Spleen (tissue), 11 donors: Measurements from ENCODE around the gene TPK1. TPM values are rescaled to one million over a fixed set of nuclear protein-coding genes. Genes with fewer than 3 reads are reported as not detected.

Experiments
- DNase-seq: peaks from one replicate; pipeline ENCODE4 v3.0.0-alpha.2; 2020
- H3K27ac ChIP-seq, 8 donors: fragments of 200-600 bp; sonication (generic) in 7 of 8; 1 replicate in 4 of 8; 2 replicates in 4 of 8; pipeline versions ENCODE4 v1.5.0 to v1.8.0; 2016 to 2021; ENCODE audit warnings: inconsistent platforms in 4 of 8, mild to moderate bottlenecking in 4 of 8, moderate library complexity in 1 of 8
- H3K27me3 ChIP-seq, 7 donors: fragments of 200-600 bp; sonication (generic) in 6 of 7; replicated peaks in 1 of 7; 1 replicate in 4 of 7; 2 replicates in 3 of 7; pipeline versions ENCODE4 v1.5.0 to v1.8.0; 2016 to 2021; ENCODE audit warnings: inconsistent platforms in 3 of 7, mild to moderate bottlenecking in 1 of 7
- H3K36me3 ChIP-seq, 6 donors: fragments of 200-600 bp; sonication (generic) in 5 of 6; 1 replicate in 4 of 6; 2 replicates in 2 of 6; pipeline versions ENCODE4 v1.5.0 to v1.8.0; 2016 to 2021; ENCODE audit warnings: inconsistent platforms in 2 of 6
- H3K4me1 ChIP-seq, 6 donors: fragments of 200-600 bp; sonication (generic) in 5 of 6; 1 replicate in 3 of 6; 2 replicates in 3 of 6; pipeline versions ENCODE4 v1.5.0 to v1.8.0; 2016 to 2021; ENCODE audit warnings: inconsistent platforms in 3 of 6
- H3K4me3 ChIP-seq, 8 donors: fragments of 200-600 bp; sonication (generic) in 7 of 8; 1 replicate in 4 of 8; 2 replicates in 4 of 8; pipeline versions ENCODE4 v1.5.0 to v1.8.0; 2016 to 2021; ENCODE audit warnings: inconsistent platforms in 4 of 8, mild to moderate bottlenecking in 4 of 8, moderate library complexity in 2 of 8
- H3K9me3 ChIP-seq, 8 donors: fragments of 200-600 bp; sonication (generic) in 7 of 8; 1 replicate in 4 of 8; 2 replicates in 4 of 8; pipeline versions ENCODE4 v1.5.0 to v1.8.0; 2016 to 2021; ENCODE audit warnings: inconsistent platforms in 4 of 8
- POLR2A ChIP-seq, 3 donors: fragments of 450-650 bp; IDR thresholded peaks; one replicate each; pipeline ENCODE4 v1.5.1; 2017; ENCODE audit warnings: antibody characterized with exemption in 3 of 3, mild to moderate bottlenecking in 1 of 3
- POLR2AphosphoS5 ChIP-seq, 3 donors: sonication (generic); formaldehyde crosslinking; IDR thresholded peaks; one replicate each; pipeline ENCODE4 v1.5.1; 2017; ENCODE audit warnings: antibody characterized with exemption in 3 of 3
- WGBS, 5 donors: extraction: QIAGEN DNeasy Blood & Tissue Kit in 3 of 5; methylation state at CpG; one replicate each; pipeline versions ENCODE4 v1.1.5 to v1.1.7; 2013 to 2018; 5-methylcytosine and 5-hydroxymethylcytosine counted together
- intact Hi-C: fragments of 100-400 bp; cut with DNase I; formaldehyde crosslinking; loops from one replicate; pipeline ENCODE4 v1.15.0; 2023; ENCODE audit warnings: low total_unique reads
- polyA plus RNA-seq, 3 donors: library from polyadenylated mRNA; stranded (reverse); fragments of 200-250 nt; gene quantifications; one replicate each; pipeline ENCODE4 v1.2.1, GENCODE V29; 2013
- total RNA-seq, 7 donors: library from RNA; depleted of rRNA in 3 of 7; stranded (reverse); fragments of >200 nt in 3 of 7; fragmentation: NEBNext Ultra II Directional in 4 of 7; extraction: Animal tissue kit (Norgen Biotek cat#: 25700) in 4 of 7; gene quantifications; one replicate each; pipeline versions ENCODE4 v1.1.0 to v1.2.1, GENCODE V29; 2016 to 2021
- TF ChIP-seq, protein P1 (sequence below), 11 experiments: fragments of 200-600 bp in 7 of 11; fragments of 450-650 bp in 4 of 11; sonication (generic) in 4 of 11; IDR thresholded peaks in 8 of 11; conservative IDR thresholded peaks in 3 of 11; 1 replicate in 7 of 11; 2 replicates in 4 of 11; pipeline versions ENCODE4 v1.4.0 to v1.8.0; 2016 to 2021; ENCODE audit warnings: antibody characterized with exemption in 11 of 11, inconsistent platforms in 4 of 11, mild to moderate bottlenecking in 1 of 11
- donor health status: healthy with polysubstance abuse.
- donor health status: DM: no; HTN: no; CAD: no; lungs with moderate emphysema.
- donor health status: DM: no; HTN: no; CAD: no.
- donor health status: Bipolar disorder and iron deficiency.
- donor health status: healthy.
- donor health status: DM: no; HTN: no; CAD: no.
- donor health status: DM: yes; HTN: yes; CAD: no.

Gene TPK1
- total and polyA plus RNA-seq, 10 donors: 8.9 to 30.2 (median 17.8) TPM

- TF ChIP-seq POLR2AphosphoS5 (IDR thresholded peaks at IDR 0.05) (no peak), POLR2A (IDR thresholded peaks at IDR 0.05) (no peak)
- TF ChIP-seq, protein P1, sequence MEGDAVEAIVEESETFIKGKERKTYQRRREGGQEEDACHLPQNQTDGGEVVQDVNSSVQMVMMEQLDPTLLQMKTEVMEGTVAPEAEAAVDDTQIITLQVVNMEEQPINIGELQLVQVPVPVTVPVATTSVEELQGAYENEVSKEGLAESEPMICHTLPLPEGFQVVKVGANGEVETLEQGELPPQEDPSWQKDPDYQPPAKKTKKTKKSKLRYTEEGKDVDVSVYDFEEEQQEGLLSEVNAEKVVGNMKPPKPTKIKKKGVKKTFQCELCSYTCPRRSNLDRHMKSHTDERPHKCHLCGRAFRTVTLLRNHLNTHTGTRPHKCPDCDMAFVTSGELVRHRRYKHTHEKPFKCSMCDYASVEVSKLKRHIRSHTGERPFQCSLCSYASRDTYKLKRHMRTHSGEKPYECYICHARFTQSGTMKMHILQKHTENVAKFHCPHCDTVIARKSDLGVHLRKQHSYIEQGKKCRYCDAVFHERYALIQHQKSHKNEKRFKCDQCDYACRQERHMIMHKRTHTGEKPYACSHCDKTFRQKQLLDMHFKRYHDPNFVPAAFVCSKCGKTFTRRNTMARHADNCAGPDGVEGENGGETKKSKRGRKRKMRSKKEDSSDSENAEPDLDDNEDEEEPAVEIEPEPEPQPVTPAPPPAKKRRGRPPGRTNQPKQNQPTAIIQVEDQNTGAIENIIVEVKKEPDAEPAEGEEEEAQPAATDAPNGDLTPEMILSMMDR (IDR thresholded peaks at IDR 0.05 in 8 of 11, conservative IDR thresholded peaks at IDR 0.05 in 3 of 11): no peak
- H3K27ac ChIP-seq: no peak overlapping the region
- DNase-seq: no peak
- 85 to 89% (median 88%) methylated on average over 8 of the region's 8 CpGs for WGBS, 5 donors
- H3K36me3 ChIP-seq: no peaks in the 10 kb centered on the region
- no peak overlapping the region for H3K4me3 ChIP-seq
- H3K27me3 ChIP-seq: no peaks in the 10 kb centered on the region
- H3K9me3 ChIP-seq: no peaks in the 10 kb centered on the region
- intact Hi-C loops: no loop called here
- H3K4me1 ChIP-seq: no peaks in the 10 kb centered on the region
Observed at GRCh38 chr7:144869082-144869481, 33.2 kb upstream of the TPK1 start.

DNA sequence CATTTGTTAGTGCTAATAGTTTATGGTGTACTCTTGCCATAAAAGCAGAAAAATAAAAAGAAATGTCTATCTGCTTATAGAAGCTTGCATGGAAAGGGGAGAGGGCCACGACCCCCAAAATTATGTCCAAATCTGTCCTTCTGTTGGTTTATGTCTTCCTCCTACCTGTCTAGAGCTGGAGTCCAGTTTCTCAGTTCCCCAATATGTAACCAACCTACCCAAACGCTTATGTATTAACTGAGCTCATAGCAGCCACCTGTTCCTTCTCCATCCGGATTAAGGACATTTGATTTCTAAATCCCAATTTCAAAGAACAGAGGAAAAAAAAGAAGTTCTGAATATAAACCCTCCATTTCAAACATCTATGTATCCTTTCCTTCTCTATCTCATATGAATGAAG lies 30.3 kb upstream of the TPK1 start:
- Histone ChIP-seq H3K4me3 (no peak overlapping the region), H3K4me1 (no peaks in the 10 kb centered on the region), H3K27ac (no peak overlapping the region), H3K36me3 (no peaks in the 10 kb centered on the region), H3K27me3 (no peaks in the 10 kb centered on the region), H3K9me3 (no peaks in the 10 kb centered on the region)
- TF ChIP-seq POLR2A (IDR thresholded peaks at IDR 0.05) (no peak), POLR2AphosphoS5 (IDR thresholded peaks at IDR 0.05) (no peak)
- TF ChIP-seq, protein P1 (IDR thresholded peaks at IDR 0.05 in 8 of 11, conservative IDR thresholded peaks at IDR 0.05 in 3 of 11): no peak
- 74 to 88% (median 78%) methylated on average over 3 of the region's 3 CpGs for WGBS, 5 donors
- intact Hi-C loops: no loop called here
- no peak for DNase-seq

DNA sequence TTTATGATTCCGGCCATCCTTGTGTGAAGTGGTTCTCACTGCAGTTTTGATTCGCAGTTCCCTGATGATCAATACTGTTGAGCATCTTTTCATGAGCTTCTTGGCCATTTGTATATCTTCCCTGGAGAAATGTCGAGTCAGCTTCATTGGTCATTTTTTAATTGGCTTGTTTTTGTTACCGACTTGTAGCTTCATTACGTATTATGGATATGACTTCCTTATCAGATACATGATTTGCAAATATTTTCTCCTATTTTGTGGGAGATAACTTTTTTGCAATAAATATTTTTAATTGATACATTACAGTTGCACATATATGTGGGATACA lies 27.4 kb upstream of the TPK1 start:
- H3K27ac ChIP-seq: no peak overlapping the region
- no peaks in the 10 kb centered on the region for H3K36me3 ChIP-seq
- 89 to 94% (median 89%) methylated on average over 5 of the region's 5 CpGs for WGBS, 5 donors
- DNase-seq: no peak
- TF ChIP-seq POLR2AphosphoS5 (IDR thresholded peaks at IDR 0.05) (no peak), POLR2A (IDR thresholded peaks at IDR 0.05) (no peak)
- TF ChIP-seq, protein P1 (IDR thresholded peaks at IDR 0.05 in 8 of 11, conservative IDR thresholded peaks at IDR 0.05 in 3 of 11): no peak
- H3K9me3 ChIP-seq: no peaks in the 10 kb centered on the region
- intact Hi-C loops: no loop called here
- no peak overlapping the region for H3K4me3 ChIP-seq
- no peaks in the 10 kb centered on the region for H3K4me1 ChIP-seq
- no peaks in the 10 kb centered on the region for H3K27me3 ChIP-seq

GRCh38 chr7:144862612-144863319 lies 26.9 kb upstream of the TPK1 start:
- WGBS, 5 donors: 80 to 96% (median 90%) methylated on average over 2 of the region's 2 CpGs
- H3K4me3 ChIP-seq: no peak overlapping the region
- H3K36me3 ChIP-seq: no peaks in the 10 kb centered on the region
- no peaks in the 10 kb centered on the region for H3K9me3 ChIP-seq
- H3K4me1 ChIP-seq: no peaks in the 10 kb centered on the region
- no peak overlapping the region for H3K27ac ChIP-seq
- H3K27me3 ChIP-seq: no peaks in the 10 kb centered on the region
- DNase-seq: no peak
- TF ChIP-seq, protein P1 (IDR thresholded peaks at IDR 0.05 in 8 of 11, conservative IDR thresholded peaks at IDR 0.05 in 3 of 11): no peak
- no peak for TF ChIP-seq POLR2A (IDR thresholded peaks at IDR 0.05)
- no peak for TF ChIP-seq POLR2AphosphoS5 (IDR thresholded peaks at IDR 0.05)
- intact Hi-C loops: no loop called here
